Body of pancreas (tissue), 4 donors: ENCODE results near the gene KIFC3.

Source experiments
- POLR2A ChIP-seq, 3 donors: fragments of 450-650 bp; IDR thresholded peaks; one replicate each; pipeline ENCODE4 v1.6.1; 2016; ENCODE audit warnings: antibody characterized with exemption in 3 of 3, mild to moderate bottlenecking in 2 of 3
- TF ChIP-seq, protein P1 (sequence below), 7 experiments: fragments of 450-650 bp in 4 of 7; fragments of 200-600 bp in 3 of 7; sonication (generic) in 3 of 7; IDR thresholded peaks; one replicate each; pipeline ENCODE4 v1.5.1; 2016 to 2019; ENCODE audit warnings: antibody characterized with exemption in 7 of 7

DNA sequence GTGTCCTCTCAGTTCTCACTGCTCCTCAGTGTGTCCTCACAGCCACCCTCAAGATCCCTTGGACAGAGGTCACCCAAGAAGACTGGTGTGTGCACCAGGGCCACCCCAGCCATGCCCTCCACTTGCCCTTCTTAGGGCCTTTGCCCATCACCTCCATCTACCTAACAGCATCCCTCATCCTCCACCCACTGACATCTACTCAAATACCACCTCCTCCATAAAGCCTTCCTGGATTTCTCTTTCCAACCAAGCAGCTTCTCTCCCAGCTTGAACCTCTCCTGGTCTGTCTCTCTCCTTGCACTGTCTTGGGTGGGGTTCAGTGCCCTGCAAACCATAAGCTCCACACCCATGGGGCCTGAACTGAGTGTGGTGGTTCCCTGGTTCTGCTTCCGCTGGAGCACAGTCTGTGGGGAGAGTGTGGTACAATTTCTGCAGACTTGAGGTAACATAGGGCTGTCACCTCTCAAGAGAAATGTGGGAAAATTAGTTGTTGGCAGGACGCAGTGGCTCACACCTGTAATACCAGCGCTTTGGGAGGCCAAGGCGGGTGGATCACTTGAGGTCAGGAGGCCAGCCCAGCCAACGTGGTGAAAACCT lies 52.3 kb downstream of the KIFC3 start:
- TF ChIP-seq, protein P1, sequence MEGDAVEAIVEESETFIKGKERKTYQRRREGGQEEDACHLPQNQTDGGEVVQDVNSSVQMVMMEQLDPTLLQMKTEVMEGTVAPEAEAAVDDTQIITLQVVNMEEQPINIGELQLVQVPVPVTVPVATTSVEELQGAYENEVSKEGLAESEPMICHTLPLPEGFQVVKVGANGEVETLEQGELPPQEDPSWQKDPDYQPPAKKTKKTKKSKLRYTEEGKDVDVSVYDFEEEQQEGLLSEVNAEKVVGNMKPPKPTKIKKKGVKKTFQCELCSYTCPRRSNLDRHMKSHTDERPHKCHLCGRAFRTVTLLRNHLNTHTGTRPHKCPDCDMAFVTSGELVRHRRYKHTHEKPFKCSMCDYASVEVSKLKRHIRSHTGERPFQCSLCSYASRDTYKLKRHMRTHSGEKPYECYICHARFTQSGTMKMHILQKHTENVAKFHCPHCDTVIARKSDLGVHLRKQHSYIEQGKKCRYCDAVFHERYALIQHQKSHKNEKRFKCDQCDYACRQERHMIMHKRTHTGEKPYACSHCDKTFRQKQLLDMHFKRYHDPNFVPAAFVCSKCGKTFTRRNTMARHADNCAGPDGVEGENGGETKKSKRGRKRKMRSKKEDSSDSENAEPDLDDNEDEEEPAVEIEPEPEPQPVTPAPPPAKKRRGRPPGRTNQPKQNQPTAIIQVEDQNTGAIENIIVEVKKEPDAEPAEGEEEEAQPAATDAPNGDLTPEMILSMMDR (IDR thresholded peaks at IDR 0.05), result no peak
- TF ChIP-seq POLR2A (IDR thresholded peaks at IDR 0.05), result no peak
